Islet of Langerhans (tissue), 1 donor: Measurements from ENCODE around the gene OSBPL2.

Source experiments
- FAIRE-seq: peaks from one replicate; lab custom pipeline; 2011; peaks lifted over from hg19 to GRCh38; lab: Jason Lieb, UNC

OSBPL2 gene

DNA sequence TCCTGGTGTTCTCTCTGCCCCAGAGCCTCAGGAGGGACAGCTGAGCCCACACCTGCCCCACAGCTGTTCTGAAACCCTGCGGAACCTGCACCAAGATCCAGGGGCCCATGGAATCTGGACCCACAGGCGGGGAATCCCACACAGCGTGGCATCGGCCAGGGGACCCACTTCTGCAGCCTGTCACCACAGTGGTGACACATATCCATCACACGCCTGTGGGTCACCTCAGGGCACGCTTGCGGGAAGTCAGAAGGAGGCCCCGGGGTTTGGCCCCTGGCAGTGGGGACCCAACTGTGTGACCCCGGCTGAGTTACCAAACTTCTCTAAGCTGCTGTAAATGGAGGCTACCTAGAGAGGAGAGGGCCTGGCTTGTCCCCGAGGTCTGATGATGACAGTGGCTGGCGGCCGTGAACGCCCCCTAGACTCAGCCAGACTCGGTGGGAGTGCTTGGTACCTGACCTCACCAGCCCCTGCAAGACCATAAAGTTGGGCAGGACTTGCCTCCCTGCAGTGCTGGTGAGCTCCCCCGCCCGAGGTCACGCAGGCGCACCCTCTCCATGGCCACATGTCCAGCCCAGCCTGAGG lies 16.0 kb upstream of the OSBPL2 start:
- FAIRE-seq: no peak

DNA sequence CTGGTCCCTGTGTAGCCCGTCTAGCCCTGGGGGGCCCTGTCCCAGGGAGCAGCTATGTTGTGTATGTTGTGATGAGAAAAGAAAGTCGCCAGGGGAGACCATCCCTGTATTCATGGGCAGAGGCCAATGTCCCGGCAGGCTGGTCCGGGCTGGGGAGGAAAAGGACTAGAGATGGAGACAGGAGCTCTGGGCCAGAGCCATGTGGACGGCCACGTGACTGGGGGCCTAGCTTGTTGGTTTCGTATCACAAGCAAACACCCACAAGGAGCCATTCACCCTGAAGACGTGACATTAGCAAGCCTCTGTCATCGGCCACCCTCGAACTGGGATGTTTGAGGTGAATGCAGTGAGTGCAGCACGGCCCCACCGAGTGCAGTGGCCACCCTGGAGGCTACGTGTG lies 15.3 kb upstream of the OSBPL2 start:
- FAIRE-seq: no peak

DNA sequence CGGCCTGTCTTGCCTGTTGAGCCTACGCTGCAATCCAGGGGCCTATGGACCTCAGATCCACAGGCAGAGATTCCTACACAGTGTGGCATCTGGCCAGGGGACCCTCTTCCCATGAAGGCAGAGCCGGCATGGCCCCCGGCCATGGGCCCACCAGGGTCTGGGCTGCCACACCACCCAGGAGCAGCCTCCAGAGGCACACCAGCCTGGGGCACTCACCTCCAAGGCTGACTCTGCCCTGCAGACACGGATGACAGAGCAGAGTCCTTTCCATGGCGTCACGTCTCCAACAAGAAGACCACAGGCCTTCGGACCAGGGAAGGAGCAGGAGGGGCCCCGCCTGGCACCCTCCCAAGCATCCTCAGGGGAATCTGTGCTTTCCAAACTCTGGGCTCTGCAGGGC lies 14.8 kb upstream of the OSBPL2 start:
- no peak for FAIRE-seq

GRCh38 chr20:62224113-62224855 lies 14.0 kb upstream of the OSBPL2 start:
- no peak for FAIRE-seq

- FAIRE-seq: no peak
These were observed 13.3 kb upstream of the OSBPL2 start for GRCh38 chr20:62225026-62225425.

DNA sequence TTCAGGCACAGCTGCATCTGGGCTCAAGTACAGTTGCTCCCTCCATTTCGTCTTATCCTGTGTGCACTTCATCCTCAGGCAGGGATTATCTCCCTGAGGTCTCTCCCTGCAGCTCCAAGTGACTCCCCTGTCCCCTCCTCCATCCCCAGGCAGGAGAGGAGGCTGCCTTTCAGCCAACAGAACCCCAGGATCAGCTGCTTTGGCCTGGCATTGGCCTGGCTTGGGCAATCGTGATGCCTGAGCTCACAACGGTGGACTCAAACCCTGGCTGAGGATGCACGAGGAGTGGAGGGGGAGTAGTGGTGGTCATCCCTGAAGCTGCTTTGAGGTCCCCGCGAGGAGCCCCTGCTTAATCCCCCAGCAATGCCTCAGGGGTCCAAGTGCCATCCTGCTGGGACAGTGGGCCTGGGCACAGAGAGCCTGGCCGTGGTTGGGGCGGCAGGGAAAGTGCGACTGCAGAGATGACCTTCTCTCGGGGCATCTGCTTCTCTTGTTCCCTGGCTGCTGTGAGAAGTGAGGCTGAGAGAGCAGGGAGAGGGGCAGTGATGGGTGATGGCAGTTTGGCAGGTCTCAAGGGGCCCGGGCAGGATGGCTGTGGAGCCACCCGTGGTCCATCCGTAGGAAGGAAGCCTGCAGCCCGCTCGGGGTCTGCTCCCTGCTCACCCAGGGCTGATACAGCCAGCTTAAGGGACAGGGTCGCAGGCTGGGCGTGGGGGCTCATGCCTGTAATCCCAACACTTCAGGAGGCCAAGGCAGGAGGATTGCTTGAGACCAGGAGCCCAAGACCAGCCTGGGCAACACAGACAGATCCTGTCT lies 12.3 kb upstream of the OSBPL2 start:
- FAIRE-seq: no peak

GRCh38 chr20:62226707-62227590 lies 11.4 kb upstream of the OSBPL2 start:
- FAIRE-seq: no peak

DNA sequence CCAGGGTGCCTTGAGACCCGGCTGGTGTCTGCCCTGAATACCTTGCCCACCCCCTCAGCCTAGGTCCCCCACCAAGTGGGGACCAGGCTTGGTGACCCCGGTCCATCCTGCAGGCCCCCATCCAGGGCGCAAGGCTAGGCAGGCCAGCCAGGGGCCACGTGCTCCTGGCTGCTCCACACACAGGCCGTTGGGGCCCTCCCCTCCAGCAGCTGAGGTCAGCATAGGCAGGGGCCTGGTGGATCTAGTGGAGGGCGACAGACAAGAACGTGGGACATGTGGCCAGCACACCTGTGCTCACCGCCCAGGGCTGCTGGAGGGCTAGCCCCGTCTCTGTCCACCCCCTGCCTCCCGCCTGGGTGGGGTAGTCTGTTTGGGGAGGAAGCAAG lies 10.7 kb upstream of the OSBPL2 start:
- FAIRE-seq: no peak

DNA sequence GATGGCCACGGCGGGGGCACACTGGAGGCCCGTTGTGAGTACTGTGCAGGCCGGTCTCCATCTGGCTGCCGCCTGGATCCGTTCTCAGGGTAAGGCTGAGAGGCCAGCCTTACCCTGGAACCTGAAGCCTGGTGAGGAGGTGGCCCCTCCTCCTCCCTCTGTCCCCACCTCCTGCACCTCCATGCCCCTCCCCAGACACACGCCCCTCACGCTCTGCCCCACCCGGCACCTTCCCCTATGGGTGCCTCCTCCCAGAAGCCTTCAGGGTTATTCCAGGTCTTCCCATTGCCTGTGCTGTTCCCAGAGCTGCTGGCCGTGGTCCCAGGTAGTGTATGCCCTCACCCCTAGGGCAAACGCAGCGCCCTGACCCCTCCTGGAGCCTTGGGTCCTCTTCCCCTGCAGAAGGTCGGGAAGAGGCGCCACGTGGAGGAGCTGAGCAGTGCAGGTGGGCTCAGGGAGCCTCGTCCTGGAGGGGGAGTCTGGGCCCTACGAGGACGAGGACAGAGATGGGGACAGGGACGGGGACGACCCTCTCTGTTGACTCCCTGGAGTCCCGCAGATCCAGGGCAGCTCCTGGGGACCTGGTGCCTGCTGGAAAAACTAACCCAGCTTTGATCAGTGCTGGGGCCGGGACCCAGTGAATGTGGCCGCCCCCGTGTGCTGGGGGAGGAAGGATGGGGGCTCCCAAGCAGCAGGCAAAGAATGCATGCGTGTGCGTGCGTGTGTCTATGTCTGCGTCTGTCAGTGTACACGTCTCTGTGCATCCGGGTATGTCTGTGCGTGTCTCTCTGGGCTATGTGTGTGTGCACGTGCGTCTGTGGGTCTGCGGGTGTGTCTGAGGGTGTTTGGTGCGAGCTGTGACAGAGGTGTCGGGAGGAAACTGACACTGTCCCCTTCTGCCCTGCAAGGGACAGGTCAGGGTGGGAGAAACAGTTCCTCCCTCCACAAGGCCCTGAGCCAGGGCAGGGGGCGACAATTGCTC lies 10.1 kb upstream of the OSBPL2 start:
- FAIRE-seq: no peak

DNA sequence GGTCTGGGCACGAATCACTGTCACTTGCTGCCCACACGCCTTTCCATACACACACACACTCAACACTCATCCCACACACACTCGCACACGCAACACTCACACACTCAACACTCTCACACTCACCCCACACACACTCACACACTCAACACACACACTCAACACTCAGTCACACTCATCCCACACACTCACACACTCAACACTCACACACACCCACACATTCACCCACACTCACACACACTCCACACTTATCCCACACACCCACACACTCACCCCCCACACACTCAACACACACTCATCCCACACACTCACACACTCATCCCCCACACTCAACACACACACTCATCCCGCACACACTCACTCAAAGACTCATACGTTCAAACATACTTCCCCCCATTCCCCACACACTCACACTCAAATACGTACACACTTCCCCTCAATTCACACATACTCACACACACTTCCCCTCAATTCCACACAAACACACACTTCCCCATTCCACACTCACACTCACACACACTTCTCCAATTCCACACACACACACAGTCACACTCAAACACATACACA lies 9.3 kb upstream of the OSBPL2 start:
- no peak for FAIRE-seq

DNA sequence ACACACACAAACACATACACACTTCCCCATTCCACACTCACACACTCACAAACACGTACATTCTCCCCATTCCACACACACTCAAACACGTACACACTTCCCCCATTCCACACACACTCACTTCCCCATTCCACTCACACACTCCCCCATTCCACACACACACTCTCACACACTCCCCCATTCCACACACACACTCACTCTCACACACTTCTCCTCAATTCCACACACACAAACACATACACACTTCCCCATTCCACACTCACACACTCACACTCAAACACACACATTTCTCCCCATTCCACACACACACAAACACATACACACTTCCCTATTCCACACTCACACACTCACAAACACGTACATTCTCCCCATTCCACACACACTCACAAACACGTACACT lies 8.7 kb upstream of the OSBPL2 start:
- no peak for FAIRE-seq

DNA sequence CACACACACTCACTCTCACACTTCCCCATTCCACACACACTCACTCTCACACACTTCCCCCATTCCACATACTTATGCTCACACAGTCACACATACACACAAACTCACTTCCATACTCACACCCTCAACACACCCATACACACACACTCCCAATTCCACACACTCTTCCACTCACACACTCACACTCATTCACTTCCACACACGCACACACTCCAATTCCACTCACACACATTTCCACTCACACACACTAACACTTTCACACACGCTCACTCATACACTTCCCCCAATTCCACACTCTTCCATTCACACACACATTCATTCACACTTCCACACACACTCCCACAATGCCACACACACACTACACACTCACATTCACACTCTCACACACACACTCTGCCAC lies 8.0 kb upstream of the OSBPL2 start:
- FAIRE-seq: no peak

- no peak for FAIRE-seq
These were observed 7.6 kb upstream of the OSBPL2 start for GRCh38 chr20:62230696-62231095.

GRCh38 chr20:62231292-62231691 lies 7.0 kb upstream of the OSBPL2 start:
- FAIRE-seq: no peak

DNA sequence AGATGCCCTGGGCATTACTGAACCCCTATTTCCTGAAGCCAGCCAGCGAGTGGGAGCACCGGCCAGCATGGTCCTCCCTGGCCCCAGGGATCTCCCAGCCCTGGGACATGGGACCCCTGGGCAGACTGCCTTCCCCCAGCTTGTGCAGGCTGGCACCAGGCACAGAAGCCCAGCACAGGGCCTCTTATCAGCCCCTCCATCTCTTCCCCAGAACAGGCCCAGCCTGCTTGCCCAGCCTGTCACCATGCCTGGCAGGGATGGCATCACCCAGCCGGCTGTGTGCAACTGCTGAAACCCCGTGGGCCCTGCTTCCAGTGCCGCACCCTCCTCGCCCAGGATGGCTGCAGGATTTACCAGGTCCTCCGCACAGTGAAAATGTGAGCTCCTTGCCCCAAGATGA lies 6.1 kb upstream of the OSBPL2 start:
- no peak for FAIRE-seq

GRCh38 chr20:62232770-62233645 lies 5.3 kb upstream of the OSBPL2 start:
- no peak for FAIRE-seq

DNA sequence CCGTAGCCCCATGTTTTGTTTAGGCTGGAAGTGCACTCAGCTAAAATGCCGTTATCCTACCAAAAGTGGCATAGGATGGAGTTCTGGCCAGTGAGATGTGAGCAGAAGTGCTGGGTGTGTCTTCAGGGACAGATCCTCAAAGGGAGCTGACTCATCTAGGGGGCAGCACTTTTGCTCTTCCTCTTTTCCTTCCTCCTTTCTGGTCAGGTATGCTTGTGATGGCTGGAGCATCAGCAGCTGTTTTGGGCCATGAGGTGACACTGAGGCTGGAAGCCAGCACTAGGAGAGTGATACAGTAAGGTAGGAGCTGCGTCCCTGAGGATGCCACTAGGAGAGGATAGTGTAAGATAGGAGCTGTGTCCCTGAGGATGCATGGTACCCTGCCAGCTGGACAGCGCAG lies 4.6 kb upstream of the OSBPL2 start:
- FAIRE-seq: no peak

GRCh38 chr20:62234339-62234738 lies 4.0 kb upstream of the OSBPL2 start:
- no peak for FAIRE-seq

GRCh38 chr20:62235001-62235776 lies 3.1 kb upstream of the OSBPL2 start:
- FAIRE-seq: no peak
